ENCODE results near the gene INPP5B.

DNA sequence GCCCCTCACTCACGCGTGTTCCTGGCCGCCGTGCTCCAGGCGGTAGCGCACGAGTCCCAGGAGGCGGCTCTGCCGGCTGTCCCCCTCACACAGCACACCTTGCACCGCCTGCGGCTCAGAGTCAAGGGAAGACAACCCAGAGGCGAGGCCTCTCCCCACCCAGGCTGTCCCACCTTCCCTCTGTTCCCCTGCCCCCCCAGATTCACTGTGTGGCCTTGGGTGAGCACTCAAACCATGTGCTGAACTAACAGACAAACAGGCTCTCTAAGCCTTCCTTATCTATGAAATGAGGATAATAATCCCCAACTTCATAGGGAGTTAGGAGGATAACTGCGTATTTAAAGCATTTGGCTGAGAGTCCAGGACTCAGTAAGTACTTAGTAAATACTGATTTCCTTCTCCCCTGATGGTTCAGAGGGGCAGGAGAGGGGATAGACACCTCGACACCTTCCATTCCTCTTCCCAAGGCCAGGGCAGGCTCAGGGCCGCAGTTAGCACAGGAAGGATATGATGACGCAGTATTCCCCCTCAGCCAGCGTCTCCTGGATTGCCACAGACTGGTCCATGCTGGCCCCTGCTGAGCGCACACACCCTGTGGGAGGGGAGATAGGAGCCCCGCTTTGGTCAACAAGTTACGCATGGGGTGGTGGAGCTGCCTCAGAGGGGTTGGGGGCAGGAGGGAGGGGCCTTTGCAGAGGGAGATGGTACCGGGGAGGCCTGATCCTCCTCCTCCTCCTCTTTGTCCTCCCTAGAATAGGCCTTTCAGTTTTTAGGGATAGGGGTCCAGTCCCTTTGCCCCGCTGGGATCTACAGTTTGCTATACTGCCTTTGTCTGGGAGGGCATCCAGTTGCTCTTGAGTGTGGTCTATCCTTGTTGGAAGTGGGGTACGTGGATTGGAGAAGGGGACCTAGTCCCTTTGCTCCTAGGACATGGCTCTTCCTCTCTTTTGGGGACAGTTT lies 830 bp downstream of the INPP5B start:
- TF ChIP-seq CTCF (conservative IDR thresholded peaks at IDR 0.05 in 1 of 2, IDR thresholded peaks at IDR 0.05 in 1 of 2; ENCODE audit: low read depth in 1 of 2, low read length in 2 of 2) = no peak
- no peak for TF ChIP-seq EZH2 (IDR thresholded peaks at IDR 0.05; ENCODE audit: low read length, missing control alignments)
